Measurements from ENCODE around the gene BCKDHA.

The BCKDHA gene

DNA sequence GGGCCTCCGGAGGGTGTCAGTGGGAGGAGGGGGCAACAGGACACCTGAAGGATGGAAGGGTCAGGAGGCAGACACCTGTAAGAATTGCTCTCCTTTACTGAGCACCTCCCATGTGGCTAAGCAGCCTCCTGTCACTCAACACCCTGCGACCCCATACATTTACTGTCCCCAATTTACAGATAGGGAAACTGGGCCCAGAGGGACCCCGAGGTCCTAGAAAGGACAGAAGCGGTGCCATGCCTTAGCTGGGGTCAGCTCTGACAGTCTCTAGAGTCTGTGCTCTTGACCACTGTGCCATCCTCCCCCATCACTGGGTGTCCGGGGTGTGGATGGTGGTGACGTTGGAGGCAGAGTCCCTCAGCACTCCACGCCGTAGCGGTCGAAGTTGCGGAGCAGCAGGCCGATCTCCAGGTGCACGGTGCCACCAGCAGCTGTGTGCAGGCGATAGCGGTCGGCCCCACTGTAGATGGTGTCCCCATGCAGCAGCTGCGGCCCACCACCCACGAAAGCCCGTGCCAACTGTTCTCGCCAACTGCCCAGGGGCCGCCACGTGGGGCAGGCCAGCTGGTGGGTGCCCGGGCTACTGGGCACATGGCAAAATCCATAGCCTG is 43.2 kb upstream of the BCKDHA start:
- Histone ChIP-seq H2AFZ (ENCODE audit: low read depth, low read length) (peak overlapping the region; percentile 13; the same call in 1 of the 2 replicates), H3K4me2 (ENCODE audit: insufficient read depth, low read length) (peak overlapping the region; percentile 78), H3K4me1 (ENCODE audit: insufficient read depth, low read length) (peaks cover 35% of the 10 kb centered on the region), H4K20me1 (ENCODE audit: insufficient read depth, low read length) (peaks cover 42% of the 10 kb centered on the region), H3K9ac (ENCODE audit: low read depth, low read length) (peak overlapping the region; percentile 97), H3K27ac (ENCODE audit: low read length) (peak overlapping the region; percentile 66), H3K79me2 (ENCODE audit: insufficient read depth, low read length) (peaks cover 49% of the 10 kb centered on the region), H3K36me3 (ENCODE audit: insufficient read depth, low read length) (peaks cover 10% of the 10 kb centered on the region; the same call in 1 of the 2 replicates), H3K9me3 (ENCODE audit: insufficient read depth, low read length, severe bottlenecking) (no peaks in the 10 kb centered on the region), H3K27me3 (ENCODE audit: insufficient read depth, low read length, poor library complexity) (no peaks in the 10 kb centered on the region), H3K4me3 (ENCODE audit: low read depth in 1 of 2, low read length in 2 of 2) (peak overlapping the region; percentile 93 to 95; a peak in 3 of 4 replicates)
- ATAC-seq (ENCODE audit: insufficient read depth, low read depth), result no peak
- TF ChIP-seq, protein P1, sequence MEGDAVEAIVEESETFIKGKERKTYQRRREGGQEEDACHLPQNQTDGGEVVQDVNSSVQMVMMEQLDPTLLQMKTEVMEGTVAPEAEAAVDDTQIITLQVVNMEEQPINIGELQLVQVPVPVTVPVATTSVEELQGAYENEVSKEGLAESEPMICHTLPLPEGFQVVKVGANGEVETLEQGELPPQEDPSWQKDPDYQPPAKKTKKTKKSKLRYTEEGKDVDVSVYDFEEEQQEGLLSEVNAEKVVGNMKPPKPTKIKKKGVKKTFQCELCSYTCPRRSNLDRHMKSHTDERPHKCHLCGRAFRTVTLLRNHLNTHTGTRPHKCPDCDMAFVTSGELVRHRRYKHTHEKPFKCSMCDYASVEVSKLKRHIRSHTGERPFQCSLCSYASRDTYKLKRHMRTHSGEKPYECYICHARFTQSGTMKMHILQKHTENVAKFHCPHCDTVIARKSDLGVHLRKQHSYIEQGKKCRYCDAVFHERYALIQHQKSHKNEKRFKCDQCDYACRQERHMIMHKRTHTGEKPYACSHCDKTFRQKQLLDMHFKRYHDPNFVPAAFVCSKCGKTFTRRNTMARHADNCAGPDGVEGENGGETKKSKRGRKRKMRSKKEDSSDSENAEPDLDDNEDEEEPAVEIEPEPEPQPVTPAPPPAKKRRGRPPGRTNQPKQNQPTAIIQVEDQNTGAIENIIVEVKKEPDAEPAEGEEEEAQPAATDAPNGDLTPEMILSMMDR (IDR thresholded peaks at IDR 0.05; ENCODE audit: borderline replicate concordance, extremely low read depth, low read length, poor library complexity, severe bottlenecking), result no peak
- TF ChIP-seq EZH2 (IDR thresholded peaks at IDR 0.05; ENCODE audit: borderline replicate concordance, low read depth, low read length, severe bottlenecking), result no peak
- no peak for DNase-seq

DNA sequence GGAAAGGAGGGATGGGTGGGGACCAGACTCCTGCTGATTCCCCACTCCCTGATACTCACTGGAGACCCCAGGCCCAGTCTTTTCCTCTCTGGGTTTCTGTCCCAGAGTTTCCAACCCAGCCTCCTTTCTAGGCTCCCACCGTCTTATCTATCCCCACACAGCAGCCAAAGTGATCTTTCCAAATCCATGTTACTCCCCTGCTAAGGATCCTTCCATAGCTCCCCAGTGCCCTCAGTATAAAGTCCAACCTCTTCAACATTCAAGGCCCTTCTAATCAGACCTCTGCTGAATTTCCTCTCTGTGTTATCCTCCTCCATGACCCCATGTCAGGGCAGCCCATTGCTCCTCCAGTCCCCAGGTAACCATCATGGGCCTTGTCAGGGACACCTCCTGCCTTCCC is 42.6 kb upstream of the BCKDHA start:
- Histone ChIP-seq H2AFZ (ENCODE audit: low read depth, low read length) (no peak overlapping the region), H3K79me2 (ENCODE audit: insufficient read depth, low read length) (peaks cover 43% of the 10 kb centered on the region), H4K20me1 (ENCODE audit: insufficient read depth, low read length) (peaks cover 36% of the 10 kb centered on the region), H3K27ac (ENCODE audit: low read length) (no peak overlapping the region), H3K27me3 (ENCODE audit: insufficient read depth, low read length, poor library complexity) (no peaks in the 10 kb centered on the region), H3K36me3 (ENCODE audit: insufficient read depth, low read length) (peaks cover 10% of the 10 kb centered on the region; the same call in 1 of the 2 replicates), H3K4me3 (ENCODE audit: low read depth in 1 of 2, low read length in 2 of 2) (no peak overlapping the region), H3K4me1 (ENCODE audit: insufficient read depth, low read length) (peaks cover 30% of the 10 kb centered on the region), H3K9ac (ENCODE audit: low read depth, low read length) (no peak overlapping the region), H3K9me3 (ENCODE audit: insufficient read depth, low read length, severe bottlenecking) (no peaks in the 10 kb centered on the region), H3K4me2 (ENCODE audit: insufficient read depth, low read length) (peak overlapping the region; percentile 78; the same call in 1 of the 2 replicates)
- no peak for TF ChIP-seq EZH2 (IDR thresholded peaks at IDR 0.05; ENCODE audit: borderline replicate concordance, low read depth, low read length, severe bottlenecking)
- TF ChIP-seq, protein P1 (IDR thresholded peaks at IDR 0.05; ENCODE audit: borderline replicate concordance, extremely low read depth, low read length, poor library complexity, severe bottlenecking), result no peak
- ATAC-seq (ENCODE audit: insufficient read depth, low read depth) (no peak), DNase-seq (no peak)

DNA sequence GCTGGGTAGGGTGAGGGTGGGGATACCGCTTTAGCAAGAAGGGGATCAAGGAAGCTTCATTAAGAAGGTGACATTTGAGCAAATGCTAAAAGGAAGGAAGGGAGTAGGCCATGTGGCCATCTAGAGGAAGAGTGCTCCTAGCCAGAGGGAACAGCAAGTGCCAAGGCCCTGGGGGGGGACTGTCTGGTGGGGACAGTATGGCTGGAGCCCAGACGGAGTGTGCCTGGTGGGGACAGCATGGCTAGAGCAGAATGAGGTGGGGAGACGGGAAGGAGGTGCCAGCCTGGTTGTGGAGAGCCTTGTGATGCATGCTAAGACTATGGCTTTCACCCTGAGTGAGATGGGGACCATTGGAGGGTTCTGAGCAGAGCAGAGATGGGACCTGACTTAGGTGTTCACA is 41.8 kb upstream of the BCKDHA start:
- Histone ChIP-seq H3K27ac (ENCODE audit: low read length) (no peak overlapping the region; the same call in 1 of the 2 replicates), H3K4me3 (ENCODE audit: low read depth in 1 of 2, low read length in 2 of 2) (no peak overlapping the region), H2AFZ (ENCODE audit: low read depth, low read length) (no peak overlapping the region), H3K36me3 (ENCODE audit: insufficient read depth, low read length) (peaks cover 11% of the 10 kb centered on the region; the same call in 1 of the 2 replicates), H3K27me3 (ENCODE audit: insufficient read depth, low read length, poor library complexity) (no peaks in the 10 kb centered on the region), H3K79me2 (ENCODE audit: insufficient read depth, low read length) (peaks cover 36% of the 10 kb centered on the region), H3K9ac (ENCODE audit: low read depth, low read length) (no peak overlapping the region), H3K9me3 (ENCODE audit: insufficient read depth, low read length, severe bottlenecking) (no peaks in the 10 kb centered on the region), H3K4me2 (ENCODE audit: insufficient read depth, low read length) (no peak overlapping the region), H4K20me1 (ENCODE audit: insufficient read depth, low read length) (peaks cover 31% of the 10 kb centered on the region), H3K4me1 (ENCODE audit: insufficient read depth, low read length) (peaks cover 22% of the 10 kb centered on the region)
- ATAC-seq (ENCODE audit: insufficient read depth, low read depth) (no peak), DNase-seq (no peak)
- TF ChIP-seq EZH2 (IDR thresholded peaks at IDR 0.05; ENCODE audit: borderline replicate concordance, low read depth, low read length, severe bottlenecking), result no peak
- TF ChIP-seq, protein P1 (IDR thresholded peaks at IDR 0.05; ENCODE audit: borderline replicate concordance, extremely low read depth, low read length, poor library complexity, severe bottlenecking), result no peak
